ENCODE measurements around the gene AFM. TPM values are rescaled to one million over a fixed set of nuclear protein-coding genes. Genes with fewer than 3 reads are reported as not detected.

The AFM gene
- total and polyA plus RNA-seq, 2 of the 8 experiments (the other 6 are each of a cell fraction or from before 2014, with no cell fraction given), result not detected

DNA sequence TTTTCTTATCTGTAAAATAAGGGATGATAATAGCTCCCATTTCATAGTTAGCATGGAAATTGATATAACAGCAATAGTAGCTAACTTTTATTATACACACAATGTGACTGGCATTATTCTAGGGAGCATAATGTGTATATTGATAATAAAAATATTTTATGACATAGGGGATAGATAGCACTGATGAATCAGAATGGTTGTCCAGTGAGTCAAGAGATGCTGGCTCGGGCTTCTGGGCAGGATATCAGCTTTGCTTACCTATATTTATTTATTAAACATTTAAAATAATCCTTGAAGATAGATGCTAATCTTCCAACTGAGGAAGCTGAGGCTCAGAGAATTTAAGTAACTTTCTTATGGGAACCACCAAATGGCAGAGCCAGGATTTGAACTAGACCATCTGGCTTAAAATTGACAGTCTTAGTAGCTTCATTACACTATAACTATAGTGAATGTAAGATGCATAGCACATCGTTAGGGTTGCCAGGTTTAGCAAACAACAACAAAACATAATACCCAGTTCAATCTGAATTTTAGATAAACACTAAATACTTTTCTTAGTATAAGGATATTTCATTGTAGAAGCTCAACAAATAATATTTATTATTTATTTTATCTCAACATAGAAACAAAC lies 42.8 kb upstream of the AFM start:
- no peaks in the 10 kb centered on the region for H4K20me1 ChIP-seq (replicated peaks in 1 of 2; ENCODE audit: control insufficient read depth in 1 of 2, insufficient read depth in 2 of 2, low read length in 2 of 2)
- no peaks in the 10 kb centered on the region for H3K23me2 ChIP-seq (ENCODE audit: low read depth, low read length)
- no peaks in the 10 kb centered on the region for H3K4me1 ChIP-seq (replicated peaks in 1 of 4; ENCODE audit: control insufficient read depth in 3 of 4, insufficient read depth in 4 of 4, low read length in 3 of 4)
- H4K91ac ChIP-seq (replicated peaks; ENCODE audit: insufficient read length, low read length), result no peak overlapping the region
- no peak overlapping the region for H3K56ac ChIP-seq (replicated peaks; ENCODE audit: insufficient read length, low read depth, low read length)
- POLR2A ChIA-PET (ENCODE audit: partially characterized antibody), result no interaction called here
- H3K27me3 ChIP-seq (replicated peaks in 1 of 4; ENCODE audit: control insufficient read depth in 3 of 4, extremely low read depth in 1 of 4, insufficient read depth in 3 of 4, low read length in 3 of 4), result no peaks in the 10 kb centered on the region
- H2BK15ac ChIP-seq (ENCODE audit: low read length), result no peak overlapping the region
- CTCF ChIA-PET (ENCODE audit: partially characterized antibody), result interaction anchor here (0.9 to 2.7 kb wide), 5 partner anchors 8 to 223 kb away, joined by 3 to 14 read pairs (median 4); no protein-coding TSS in a partner anchor
- no peak overlapping the region for H3K4ac ChIP-seq (replicated peaks; ENCODE audit: insufficient read length, low read depth, low read length)
- no peak for FAIRE-seq
- no peak overlapping the region for H3K4me3 ChIP-seq (ENCODE audit: extremely low read depth in 1 of 4, insufficient read depth in 2 of 4, low read depth in 3 of 4, low read length in 4 of 4)
- no peak overlapping the region for H3K4me2 ChIP-seq (ENCODE audit: insufficient read depth in 1 of 2, low read depth in 2 of 2, low read length in 2 of 2)
- no peak overlapping the region for H2BK20ac ChIP-seq (ENCODE audit: low read length)
- H3K79me2 ChIP-seq (ENCODE audit: control insufficient read depth in 1 of 2, insufficient read depth in 2 of 2, low read length in 2 of 2), result no peaks in the 10 kb centered on the region
- DNase-seq (ENCODE audit: low read depth in 1 of 2, low spot score in 2 of 2), result no peak
- H3K36me3 ChIP-seq (ENCODE audit: control insufficient read depth in 2 of 4, insufficient read depth in 4 of 4, low read length in 3 of 4), result no peaks in the 10 kb centered on the region
- H4K5ac ChIP-seq (ENCODE audit: insufficient read length, low read depth, low read length), result no peak overlapping the region
- no peaks in the 10 kb centered on the region for H3K9me3 ChIP-seq (ENCODE audit: insufficient read depth in 2 of 2, low read depth in 1 of 2, low read length in 1 of 2)
- H3K14ac ChIP-seq (ENCODE audit: insufficient read length), result no peak overlapping the region
- H4K8ac ChIP-seq (ENCODE audit: extremely low read depth, insufficient read depth, low read length), result no peak overlapping the region
- H3K18ac ChIP-seq (ENCODE audit: extremely low read depth, low read length), result no peak overlapping the region
- no peak overlapping the region for H2BK5ac ChIP-seq (ENCODE audit: low read depth, low read length)
- 90% methylated on average over 2 of the region's 2 CpGs; no CpG with 5 or more reads in 1 of the 2 experiments for WGBS, 2 experiments (ENCODE audit: extremely low coverage in 1 of 2, insufficient coverage in 1 of 2, insufficient read length in 1 of 2, insufficient replicate concordance in 2 of 2, low coverage in 1 of 2, low lambda C conversion rate in 2 of 2, missing lambda C conversion rate in 1 of 2)
- H2BK12ac ChIP-seq (ENCODE audit: low read depth, low read length), result no peak overlapping the region
- H2BK120ac ChIP-seq (replicated peaks; ENCODE audit: low read depth, low read length), result no peak overlapping the region
- no peaks in the 10 kb centered on the region for H3K79me1 ChIP-seq (ENCODE audit: low read depth, low read length)
- H3K27ac ChIP-seq (ENCODE audit: low read depth, low read length), result no peak overlapping the region
- no peak overlapping the region for H2AK5ac ChIP-seq (ENCODE audit: low read depth, low read length)
- H3K9ac ChIP-seq (replicated peaks in 1 of 4; ENCODE audit: extremely low read depth in 1 of 4, low read depth in 3 of 4, low read length in 3 of 4), result no peak overlapping the region
- H2AFZ ChIP-seq (ENCODE audit: low read length), result no peak overlapping the region
- H3K23ac ChIP-seq (ENCODE audit: insufficient read length), result no peak overlapping the region
- TF ChIP-seq RFX5 (IDR thresholded peaks at IDR 0.05; ENCODE audit: borderline replicate concordance, low read depth, low read length) (no peak), CBX8 (IDR thresholded peaks at IDR 0.05; ENCODE audit: borderline replicate concordance, low read depth, low read length) (no peak), FOSL1 (IDR thresholded peaks at IDR 0.05; ENCODE audit: insufficient read depth, low read depth, low read length) (no peak), POLR2AphosphoS5 (IDR thresholded peaks at IDR 0.05; ENCODE audit: low read depth, low read length) (no peak), CTCF (IDR thresholded peaks at IDR 0.05; ENCODE audit: control extremely low read depth in 1 of 3, insufficient read depth in 1 of 3, low read depth in 1 of 3, low read length in 3 of 3) (no peak), SRF (IDR thresholded peaks at IDR 0.05; ENCODE audit: low read depth, low read length) (no peak), EP300 (IDR thresholded peaks at IDR 0.05; ENCODE audit: borderline replicate concordance in 1 of 2, low read depth in 2 of 2, low read length in 2 of 2) (no peak), CBX5 (IDR thresholded peaks at IDR 0.05; ENCODE audit: low read depth, low read length) (no peak)
- TF ChIP-seq, protein P1, sequence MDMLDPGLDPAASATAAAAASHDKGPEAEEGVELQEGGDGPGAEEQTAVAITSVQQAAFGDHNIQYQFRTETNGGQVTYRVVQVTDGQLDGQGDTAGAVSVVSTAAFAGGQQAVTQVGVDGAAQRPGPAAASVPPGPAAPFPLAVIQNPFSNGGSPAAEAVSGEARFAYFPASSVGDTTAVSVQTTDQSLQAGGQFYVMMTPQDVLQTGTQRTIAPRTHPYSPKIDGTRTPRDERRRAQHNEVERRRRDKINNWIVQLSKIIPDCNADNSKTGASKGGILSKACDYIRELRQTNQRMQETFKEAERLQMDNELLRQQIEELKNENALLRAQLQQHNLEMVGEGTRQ (IDR thresholded peaks at IDR 0.05; ENCODE audit: low read length), result no peak
